ENCODE results near the gene DMAP1. TPM values are rescaled to one million over a fixed set of nuclear protein-coding genes. Genes with fewer than 3 reads are reported as not detected.

The DMAP1 gene
- total RNA-seq, 2 experiments from 2014 or later: 36.9 to 44.1 TPM

- CTCF ChIA-PET: no interaction called here
- DNase-seq: no peak
- Mint-ChIP-seq H3K4me1 (peaks cover 2% of the 10 kb centered on the region), H3K36me3 (no peaks in the 10 kb centered on the region), H3K9me3 (ENCODE audit: low read depth) (no peaks in the 10 kb centered on the region), H3K4me3 (no peak overlapping the region), H3K27ac (no peak overlapping the region), H3K27me3 (no peaks in the 10 kb centered on the region)
- ATAC-seq: no peak
Measured at GRCh38 chr1:44265656-44266358, 52.5 kb downstream of the DMAP1 start.

- no peaks in the 10 kb centered on the region for H3K9me3 Mint-ChIP-seq (ENCODE audit: low read depth)
- DNase-seq (no peak), ATAC-seq (no peak)
- H3K27ac Mint-ChIP-seq: no peak overlapping the region
- H3K36me3 Mint-ChIP-seq: no peaks in the 10 kb centered on the region
- H3K27me3 Mint-ChIP-seq: no peaks in the 10 kb centered on the region
- peaks cover 2% of the 10 kb centered on the region for H3K4me1 Mint-ChIP-seq
- CTCF ChIA-PET: no interaction called here
- no peak overlapping the region for H3K4me3 Mint-ChIP-seq
Measured at GRCh38 chr1:44266400-44267344, 53.4 kb downstream of the DMAP1 start.

GRCh38 chr1:44267438-44267837 is 54.2 kb downstream of the DMAP1 start:
- Mint-ChIP-seq H3K4me3 (no peak overlapping the region), H3K27ac (no peak overlapping the region), H3K36me3 (no peaks in the 10 kb centered on the region), H3K4me1 (peaks cover 2% of the 10 kb centered on the region), H3K27me3 (no peaks in the 10 kb centered on the region), H3K9me3 (ENCODE audit: low read depth) (no peaks in the 10 kb centered on the region)
- DNase-seq (no peak), ATAC-seq (no peak)
- CTCF ChIA-PET: interaction anchor here (1.1 kb wide), 1 partner anchor 48 kb away, joined by 3 read pairs; no protein-coding TSS in a partner anchor

- peaks cover 2% of the 10 kb centered on the region for H3K4me1 Mint-ChIP-seq
- H3K27ac Mint-ChIP-seq: no peak overlapping the region
- no peaks in the 10 kb centered on the region for H3K36me3 Mint-ChIP-seq
- DNase-seq (no peak), ATAC-seq (no peak)
- no peak overlapping the region for H3K4me3 Mint-ChIP-seq
- H3K9me3 Mint-ChIP-seq (ENCODE audit: low read depth): no peaks in the 10 kb centered on the region
- CTCF ChIA-PET: interaction anchor here (1.1 kb wide), 1 partner anchor 49 kb away, joined by 3 read pairs; no protein-coding TSS in a partner anchor
- no peaks in the 10 kb centered on the region for H3K27me3 Mint-ChIP-seq
Measured at GRCh38 chr1:44268054-44268453, 54.8 kb downstream of the DMAP1 start.

Other genes starting within 250 kb of the DMAP1 start
- gene DPH2, start 243.5 kb upstream of the DMAP1 start, total RNA-seq: 10 to 100 TPM; 28.1 to 39.8 TPM
- 100 to 1,000 TPM; 108 to 139 TPM for gene ATP6V0B, start 238.5 kb upstream of the DMAP1 start, total RNA-seq
- 10 to 100 TPM; 20.1 to 25.5 TPM for gene B4GALT2, start 234.3 kb upstream of the DMAP1 start, total RNA-seq
- 1 to 10 TPM; 1.3 to 1.5 TPM for gene CCDC24, start 221.9 kb upstream of the DMAP1 start, total RNA-seq
- 1 to 10 TPM; 2.6 to 5.3 TPM for gene SLC6A9, start 182.0 kb upstream of the DMAP1 start, total RNA-seq
- not detected for gene KLF17, start 94.7 kb upstream of the DMAP1 start, total RNA-seq
- not detected for gene KLF18, start 71.8 kb upstream of the DMAP1 start, total RNA-seq
- gene ERI3, start 141.8 kb downstream of the DMAP1 start, total RNA-seq: 10 to 100 TPM; 27.2 to 30.4 TPM
- 10 to 100 TPM; 81.8 to 94.1 TPM for gene RNF220, start 191.8 kb downstream of the DMAP1 start, total RNA-seq

Data from activated CD8-positive, alpha-beta memory T cell treated with anti-CD3 and anti-CD28 coated beads, Interleukin-2, amount 10 ng/mL, durations not matched to agents 7 days and 5 days (primary cell).